ENCODE results near the gene RFX6.

DNA sequence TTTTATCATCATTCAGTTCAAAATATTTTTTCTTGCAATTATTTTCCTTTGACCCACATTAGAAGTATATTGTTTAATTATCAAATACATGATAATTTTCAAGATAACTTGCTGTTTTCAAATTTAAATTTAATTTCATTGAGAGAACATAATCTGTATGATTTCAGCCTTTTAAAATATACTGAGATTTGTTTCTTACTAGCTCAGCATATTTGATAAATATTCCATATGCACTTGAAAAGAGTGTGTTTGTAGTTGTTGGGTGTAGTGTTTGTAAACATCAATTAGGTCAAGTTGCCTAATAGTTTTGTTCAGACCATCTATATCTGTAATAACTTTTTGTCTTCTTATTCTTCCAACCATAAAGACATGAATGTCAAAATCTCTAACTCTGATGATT is 19.0 kb upstream of the RFX6 start:
- no peak for TF ChIP-seq POLR2AphosphoS5 (IDR thresholded peaks at IDR 0.05; ENCODE audit: low read depth, low read length)
- no peak for TF ChIP-seq SIN3A (IDR thresholded peaks at IDR 0.05; ENCODE audit: borderline replicate concordance, insufficient read depth, low read length)
- no peak for TF ChIP-seq TAF1 (IDR thresholded peaks at IDR 0.05; ENCODE audit: borderline replicate concordance, insufficient read depth, low read length)
- TF ChIP-seq FOXP2 (optimal IDR thresholded peaks at IDR 0.05; ENCODE audit: borderline replicate concordance, extremely low read depth, extremely low read length, insufficient read depth): no peak
- TF ChIP-seq, protein P1, sequence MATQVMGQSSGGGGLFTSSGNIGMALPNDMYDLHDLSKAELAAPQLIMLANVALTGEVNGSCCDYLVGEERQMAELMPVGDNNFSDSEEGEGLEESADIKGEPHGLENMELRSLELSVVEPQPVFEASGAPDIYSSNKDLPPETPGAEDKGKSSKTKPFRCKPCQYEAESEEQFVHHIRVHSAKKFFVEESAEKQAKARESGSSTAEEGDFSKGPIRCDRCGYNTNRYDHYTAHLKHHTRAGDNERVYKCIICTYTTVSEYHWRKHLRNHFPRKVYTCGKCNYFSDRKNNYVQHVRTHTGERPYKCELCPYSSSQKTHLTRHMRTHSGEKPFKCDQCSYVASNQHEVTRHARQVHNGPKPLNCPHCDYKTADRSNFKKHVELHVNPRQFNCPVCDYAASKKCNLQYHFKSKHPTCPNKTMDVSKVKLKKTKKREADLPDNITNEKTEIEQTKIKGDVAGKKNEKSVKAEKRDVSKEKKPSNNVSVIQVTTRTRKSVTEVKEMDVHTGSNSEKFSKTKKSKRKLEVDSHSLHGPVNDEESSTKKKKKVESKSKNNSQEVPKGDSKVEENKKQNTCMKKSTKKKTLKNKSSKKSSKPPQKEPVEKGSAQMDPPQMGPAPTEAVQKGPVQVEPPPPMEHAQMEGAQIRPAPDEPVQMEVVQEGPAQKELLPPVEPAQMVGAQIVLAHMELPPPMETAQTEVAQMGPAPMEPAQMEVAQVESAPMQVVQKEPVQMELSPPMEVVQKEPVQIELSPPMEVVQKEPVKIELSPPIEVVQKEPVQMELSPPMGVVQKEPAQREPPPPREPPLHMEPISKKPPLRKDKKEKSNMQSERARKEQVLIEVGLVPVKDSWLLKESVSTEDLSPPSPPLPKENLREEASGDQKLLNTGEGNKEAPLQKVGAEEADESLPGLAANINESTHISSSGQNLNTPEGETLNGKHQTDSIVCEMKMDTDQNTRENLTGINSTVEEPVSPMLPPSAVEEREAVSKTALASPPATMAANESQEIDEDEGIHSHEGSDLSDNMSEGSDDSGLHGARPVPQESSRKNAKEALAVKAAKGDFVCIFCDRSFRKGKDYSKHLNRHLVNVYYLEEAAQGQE (IDR thresholded peaks at IDR 0.05; ENCODE audit: insufficient read depth in 1 of 2, low read depth in 2 of 2, low read length in 2 of 2): no peak
